Stimulated activated naive CD8-positive, alpha-beta T cell treated with anti-CD3 and anti-CD28 coated beads, Interleukin-15, Interleukin-2, amounts not matched to agents 100 ng/mL and 50 ng/mL, for 24 hours (primary cell): ENCODE results near the gene CLDN20.

Experiments used
- H3K27ac Mint-ChIP-seq: one replicate; pipeline ENCODE4 v1.8.0; 2021; ENCODE audit warnings: mild to moderate bottlenecking, mixed read lengths
- H3K27me3 Mint-ChIP-seq: one replicate; pipeline ENCODE4 v1.8.0; 2021; ENCODE audit warnings: mixed read lengths
- H3K36me3 Mint-ChIP-seq: one replicate; pipeline ENCODE4 v1.8.0; 2021; ENCODE audit warnings: low read depth, mixed read lengths
- H3K4me1 Mint-ChIP-seq: one replicate; pipeline ENCODE4 v1.8.0; 2021; ENCODE audit warnings: low read depth, mixed read lengths
- H3K4me3 Mint-ChIP-seq: one replicate; pipeline ENCODE4 v1.8.0; 2021; ENCODE audit warnings: mild to moderate bottlenecking, mixed read lengths
- H3K9me3 Mint-ChIP-seq: one replicate; pipeline ENCODE4 v1.8.0; 2021; ENCODE audit warnings: mixed read lengths

CLDN20 gene

GRCh38 chr6:155324993-155325392 lies 61.2 kb downstream of the CLDN20 start:
- H3K4me1 Mint-ChIP-seq = peaks cover 20% of the 10 kb centered on the region
- no peaks in the 10 kb centered on the region for H3K36me3 Mint-ChIP-seq
- H3K27me3 Mint-ChIP-seq = no peaks in the 10 kb centered on the region
- no peaks in the 10 kb centered on the region for H3K9me3 Mint-ChIP-seq
- no peak overlapping the region for H3K4me3 Mint-ChIP-seq
- H3K27ac Mint-ChIP-seq = no peak overlapping the region

GRCh38 chr6:155325700-155326516 lies 62.1 kb downstream of the CLDN20 start:
- Mint-ChIP-seq H3K4me3 (no peak overlapping the region), H3K9me3 (no peaks in the 10 kb centered on the region), H3K27me3 (no peaks in the 10 kb centered on the region), H3K27ac (no peak overlapping the region), H3K4me1 (peaks cover 25% of the 10 kb centered on the region), H3K36me3 (no peaks in the 10 kb centered on the region)
